Measurements from ENCODE around the gene KSR1. TPM values are rescaled to one million over a fixed set of nuclear protein-coding genes. Genes with fewer than 3 reads are reported as not detected.

Gene KSR1
- total RNA-seq, 6 experiments from 2014 or later: 5.9 to 12.9 (median 8.7) TPM

DNA sequence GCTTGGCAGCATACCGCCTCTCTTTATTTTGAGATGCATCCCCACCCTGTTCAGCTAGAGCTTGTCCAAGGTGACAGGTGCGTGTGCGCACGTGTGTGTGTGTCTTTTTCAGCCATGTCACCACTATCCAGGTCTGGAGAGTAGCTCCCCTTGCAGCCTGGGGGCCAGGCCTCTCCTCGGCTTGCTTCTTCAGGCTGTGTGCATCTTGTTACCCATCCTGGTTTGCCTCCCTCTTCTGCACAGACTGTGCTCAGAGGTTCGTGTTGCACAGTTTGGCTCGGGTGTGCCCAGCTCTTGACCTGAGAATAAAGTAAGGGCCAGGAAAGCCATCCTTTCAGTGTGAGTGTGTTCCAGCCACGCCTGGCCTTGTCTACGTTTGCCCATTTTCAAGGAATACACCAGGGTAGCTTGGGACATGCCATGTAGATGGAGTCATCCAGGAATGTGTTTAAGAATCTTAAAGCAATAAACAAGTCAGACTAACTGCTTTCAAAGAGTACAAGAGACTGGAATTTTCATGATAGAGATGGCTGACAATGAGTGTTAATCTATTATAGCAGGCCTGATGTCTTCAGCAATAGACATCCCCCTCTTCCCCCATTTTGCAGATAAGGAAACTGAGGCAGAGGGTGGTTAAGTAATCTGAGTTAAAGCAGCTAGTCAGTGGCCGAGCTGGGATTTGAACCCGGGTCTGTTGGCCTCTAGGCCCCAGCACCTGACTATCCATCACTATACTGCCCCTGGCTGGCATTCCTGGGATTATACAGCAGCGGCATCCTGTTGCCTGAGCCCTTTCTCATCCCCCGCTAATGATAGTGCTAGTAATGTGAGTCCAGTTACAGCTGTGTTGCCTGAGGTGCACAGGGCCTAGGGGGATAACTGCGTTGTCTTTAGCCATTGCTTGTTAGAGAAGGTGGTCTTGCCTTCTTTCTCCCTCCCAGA is 77.9 kb downstream of the KSR1 start:
- ATAC-seq (no peak), DNase-seq (no peak)
- TF ChIP-seq POLR2A (IDR thresholded peaks at IDR 0.05): no peak
- TF ChIP-seq, protein P1, sequence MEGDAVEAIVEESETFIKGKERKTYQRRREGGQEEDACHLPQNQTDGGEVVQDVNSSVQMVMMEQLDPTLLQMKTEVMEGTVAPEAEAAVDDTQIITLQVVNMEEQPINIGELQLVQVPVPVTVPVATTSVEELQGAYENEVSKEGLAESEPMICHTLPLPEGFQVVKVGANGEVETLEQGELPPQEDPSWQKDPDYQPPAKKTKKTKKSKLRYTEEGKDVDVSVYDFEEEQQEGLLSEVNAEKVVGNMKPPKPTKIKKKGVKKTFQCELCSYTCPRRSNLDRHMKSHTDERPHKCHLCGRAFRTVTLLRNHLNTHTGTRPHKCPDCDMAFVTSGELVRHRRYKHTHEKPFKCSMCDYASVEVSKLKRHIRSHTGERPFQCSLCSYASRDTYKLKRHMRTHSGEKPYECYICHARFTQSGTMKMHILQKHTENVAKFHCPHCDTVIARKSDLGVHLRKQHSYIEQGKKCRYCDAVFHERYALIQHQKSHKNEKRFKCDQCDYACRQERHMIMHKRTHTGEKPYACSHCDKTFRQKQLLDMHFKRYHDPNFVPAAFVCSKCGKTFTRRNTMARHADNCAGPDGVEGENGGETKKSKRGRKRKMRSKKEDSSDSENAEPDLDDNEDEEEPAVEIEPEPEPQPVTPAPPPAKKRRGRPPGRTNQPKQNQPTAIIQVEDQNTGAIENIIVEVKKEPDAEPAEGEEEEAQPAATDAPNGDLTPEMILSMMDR (IDR thresholded peaks at IDR 0.05): no peak
- Histone ChIP-seq H3K4me3 (no peak overlapping the region), H3K27ac (no peak overlapping the region), H3K36me3 (no peaks in the 10 kb centered on the region), H3K9me3 (no peaks in the 10 kb centered on the region), H3K4me1 (peaks cover 0 to 5% (median 0%) of the 10 kb centered on the region in 4 donors), H3K27me3 (no peaks in the 10 kb centered on the region)
- WGBS (ENCODE audit: insufficient coverage, low coverage, low lambda C conversion rate, missing lambda C conversion rate): 82% methylated on average over 8 of the region's 14 CpGs
- intact Hi-C loops (cut with DNase I): no loop called here

DNA sequence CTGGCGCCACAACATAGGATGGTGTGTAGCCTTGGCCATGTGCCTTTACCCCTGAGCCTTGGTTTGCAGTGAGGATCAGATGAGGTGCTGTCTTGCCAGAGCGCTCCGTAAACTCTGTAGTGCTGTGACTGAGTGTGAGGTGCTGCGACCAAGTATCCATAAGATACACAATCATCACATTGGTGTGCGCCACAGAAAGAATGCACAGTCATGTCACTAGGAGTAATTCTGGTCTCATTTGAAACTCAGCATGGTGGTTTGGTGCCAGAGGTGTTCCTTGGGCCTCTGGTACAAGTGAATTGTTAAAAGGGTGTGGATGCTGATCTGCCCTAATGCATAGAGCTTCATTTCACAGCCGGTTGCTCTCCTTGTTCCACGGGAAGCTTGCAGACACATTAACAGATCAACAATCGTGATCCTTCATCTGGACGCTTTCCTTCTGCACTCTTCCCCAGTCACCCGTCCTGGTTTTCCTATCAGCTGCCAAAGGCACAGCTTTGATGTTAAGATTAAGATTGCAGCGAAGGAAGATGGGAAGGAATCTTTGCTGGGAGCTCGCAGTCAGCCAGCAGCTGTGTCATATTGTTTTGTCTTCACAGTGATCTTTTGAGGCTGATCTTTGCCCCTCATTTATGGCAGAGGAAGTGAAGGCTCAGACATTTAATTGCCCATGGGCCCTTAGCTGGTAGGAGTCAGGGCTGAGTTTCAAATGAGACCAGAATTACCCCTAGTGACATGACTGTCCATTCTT is 79.1 kb downstream of the KSR1 start:
- intact Hi-C loops (cut with DNase I): no loop called here
- H3K27ac ChIP-seq: no peak overlapping the region
- ATAC-seq: no peak

DNA sequence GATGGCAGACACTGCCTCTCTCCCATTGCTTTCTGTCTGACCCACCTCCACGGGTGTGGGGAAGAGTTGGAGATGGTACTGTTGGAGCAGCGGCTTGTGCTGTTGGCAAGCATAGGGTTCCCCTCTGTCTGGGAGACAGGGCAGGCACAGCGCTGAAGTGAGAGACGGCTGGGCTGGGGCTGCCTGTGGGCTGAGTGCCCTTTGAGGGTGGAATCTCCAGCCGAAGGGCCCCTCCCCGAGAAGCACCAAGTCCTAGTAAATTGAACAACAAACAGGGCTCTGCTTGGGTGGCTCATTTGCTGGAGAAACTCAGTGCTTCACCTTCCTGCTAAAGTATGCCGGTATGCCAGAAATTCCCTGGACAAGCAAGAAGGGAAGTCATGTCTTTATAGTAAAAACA is 79.7 kb downstream of the KSR1 start:
- Histone ChIP-seq H3K27ac (no peak overlapping the region), H3K27me3 (no peaks in the 10 kb centered on the region), H3K4me1 (peaks cover 0 to 18% (median 0%) of the 10 kb centered on the region in 4 donors), H3K36me3 (no peaks in the 10 kb centered on the region), H3K9me3 (no peaks in the 10 kb centered on the region), H3K4me3 (no peak overlapping the region)
- TF ChIP-seq, protein P1 (IDR thresholded peaks at IDR 0.05): no peak
- TF ChIP-seq POLR2A (IDR thresholded peaks at IDR 0.05): no peak
- 100% methylated on average over 1 of the region's 7 CpGs for WGBS (ENCODE audit: insufficient coverage, low coverage, low lambda C conversion rate, missing lambda C conversion rate)
- peak in 1 of 3 donors; percentile 43 for DNase-seq
- intact Hi-C loops (cut with DNase I): no loop called here
- ATAC-seq: no peak

More for the DNA sequence above, 79.1 kb downstream of the KSR1 start:
- no peak for TF ChIP-seq POLR2A (IDR thresholded peaks at IDR 0.05)
- TF ChIP-seq, protein P1 (IDR thresholded peaks at IDR 0.05): no peak
- DNase-seq: no peak
- Histone ChIP-seq H3K36me3 (no peaks in the 10 kb centered on the region), H3K4me3 (no peak overlapping the region), H3K9me3 (no peaks in the 10 kb centered on the region), H3K4me1 (peaks cover 0 to 12% (median 0%) of the 10 kb centered on the region in 4 donors), H3K27me3 (no peaks in the 10 kb centered on the region)
- 83% methylated on average over 12 of the region's 12 CpGs for WGBS (ENCODE audit: insufficient coverage, low coverage, low lambda C conversion rate, missing lambda C conversion rate)

DNA sequence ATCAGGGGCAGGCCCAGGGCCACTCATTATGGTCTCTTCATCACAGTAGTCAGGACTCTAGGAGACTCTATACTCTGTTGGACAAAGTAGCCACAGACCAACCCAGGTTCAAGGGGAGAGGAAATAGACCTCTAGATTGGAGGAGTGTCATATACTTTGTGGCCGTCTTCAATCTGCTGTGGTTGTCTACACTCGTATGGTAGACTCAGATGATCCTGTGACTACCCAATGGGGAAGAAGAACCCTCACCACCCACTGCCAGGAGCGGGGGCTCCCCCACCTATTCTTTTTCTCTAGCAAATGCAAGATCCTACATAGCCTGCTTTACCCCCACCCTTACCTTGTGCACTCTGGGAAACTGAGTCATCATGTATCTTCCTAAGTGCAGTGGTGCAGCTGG is 80.5 kb downstream of the KSR1 start:
- TF ChIP-seq, protein P1 (IDR thresholded peaks at IDR 0.05): no peak
- no peak for TF ChIP-seq POLR2A (IDR thresholded peaks at IDR 0.05)
- Histone ChIP-seq H3K27ac (no peak overlapping the region), H3K9me3 (no peaks in the 10 kb centered on the region), H3K36me3 (no peaks in the 10 kb centered on the region), H3K27me3 (no peaks in the 10 kb centered on the region), H3K4me1 (peaks cover 0 to 19% (median 0%) of the 10 kb centered on the region in 4 donors), H3K4me3 (no peak overlapping the region)
- WGBS (ENCODE audit: insufficient coverage, low coverage, low lambda C conversion rate, missing lambda C conversion rate): 80% methylated on average over 1 of the region's 3 CpGs
- ATAC-seq (no peak), DNase-seq (peak in 1 of 3 donors; percentile 24)
- intact Hi-C loops (cut with DNase I): no loop called here
